Renal pelvis (tissue), 12 donors: ENCODE measurements around the gene TCP11X1. TPM values are rescaled to one million over a fixed set of nuclear protein-coding genes. Genes with fewer than 3 reads are reported as not detected.
"Not testable (repeated sequence)": the region's sequence is repeated elsewhere in the genome, so short reads cannot be mapped to it uniquely, and the experiment has no call there.

Experiments
- DNase-seq: peaks from one replicate; pipeline ENCODE4 v3.0.0-alpha.2; 2013
- long read RNA-seq, 16 experiments: transcript quantifications; one replicate each; lab custom pipeline, GENCODE V29; 2026
- polyA plus RNA-seq, 3 donors: library from polyadenylated mRNA; unstranded; fragments of 120-200 nt; gene quantifications; one replicate each; pipeline ENCODE4 v1.2.1, GENCODE V29; 2013; ENCODE audit not compliant: insufficient read length in 3 of 3

The TCP11X1 gene
- under 1 TPM in 2 of 3 donors, not detected in 1; 0.35 to 0.97 TPM for polyA plus RNA-seq
- long read RNA-seq, donor 1: 0 reads
- long read RNA-seq, donor 2: 0 reads
- long read RNA-seq, donor 3: 0 reads
- long read RNA-seq, donor 4: 0 reads
- long read RNA-seq, donor 5: 0 reads
- long read RNA-seq, donor 6: 0 reads
- long read RNA-seq, donor 7: 0 reads
- long read RNA-seq, donor 8: 0 reads
- long read RNA-seq, donor 9: 0 reads
- long read RNA-seq, donor 10: 0 reads
- long read RNA-seq, donor 11: 0 reads
- long read RNA-seq, donor 12: 0 reads
- long read RNA-seq, donor 13: 0 reads
- long read RNA-seq, donor 14: 0 reads
- long read RNA-seq, donor 15: 0 reads
- long read RNA-seq, donor 16: 0 reads

DNA sequence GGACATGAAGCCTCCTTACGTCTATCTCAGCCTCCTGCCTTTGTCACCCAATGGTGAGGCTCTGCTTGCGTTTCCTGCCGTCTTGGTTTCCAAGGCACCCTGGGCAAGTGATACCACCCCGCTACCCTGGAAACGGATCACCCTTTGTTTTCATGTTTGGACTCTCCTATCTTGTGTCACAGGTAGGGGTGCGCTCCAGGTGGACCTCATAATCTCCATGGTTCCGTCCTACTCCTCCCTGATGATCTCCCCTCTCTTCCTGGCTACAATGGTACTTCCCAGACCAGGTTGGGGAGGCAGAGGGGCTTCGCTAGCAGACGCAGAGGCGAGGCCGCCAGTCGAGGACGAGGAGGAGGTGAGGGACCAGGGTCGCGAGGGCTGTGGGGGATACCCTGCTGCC, at the start of gene TCP11X1:
Gene TCP11X1 (plus strand): TSS at position 316 of the 400 bp plus-strand sequence.
- DNase-seq: not testable (repeated sequence)

DNA sequence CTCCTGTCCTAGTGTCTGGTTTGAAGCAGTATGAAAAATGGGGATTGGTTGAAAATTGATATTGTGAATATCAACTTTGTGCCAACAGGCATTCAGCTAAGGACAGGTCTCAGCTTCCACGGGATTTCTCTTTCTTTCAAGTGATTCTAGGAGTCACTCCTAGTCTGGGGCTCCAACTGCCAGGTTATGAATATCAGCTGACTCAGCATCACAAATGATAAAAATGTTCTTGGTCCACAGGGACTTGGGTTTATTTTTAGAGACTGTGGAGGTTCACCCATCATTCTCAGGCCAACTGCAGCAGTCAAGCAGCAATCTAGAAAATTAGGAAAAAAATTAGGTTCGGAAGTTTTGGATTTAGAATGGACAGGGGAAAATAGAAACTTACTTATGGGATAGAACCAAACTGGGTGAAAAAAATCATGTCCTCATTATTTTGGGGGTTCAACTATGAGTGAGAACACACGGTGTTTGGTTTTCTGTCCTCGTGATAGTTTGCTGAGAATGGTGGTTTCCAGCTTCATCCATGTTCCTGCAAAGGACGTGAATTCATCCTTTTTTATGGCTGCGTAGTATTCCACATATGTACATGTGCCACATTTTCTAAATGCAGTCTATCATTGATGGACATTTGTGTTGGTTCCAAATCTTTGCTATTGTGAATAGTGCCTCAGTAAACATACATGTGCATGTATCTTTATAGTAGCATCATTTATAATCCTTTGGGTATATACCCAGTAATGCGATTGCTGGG, 29.0 kb upstream of the TCP11X1 start:
- no peak for DNase-seq

DNA sequence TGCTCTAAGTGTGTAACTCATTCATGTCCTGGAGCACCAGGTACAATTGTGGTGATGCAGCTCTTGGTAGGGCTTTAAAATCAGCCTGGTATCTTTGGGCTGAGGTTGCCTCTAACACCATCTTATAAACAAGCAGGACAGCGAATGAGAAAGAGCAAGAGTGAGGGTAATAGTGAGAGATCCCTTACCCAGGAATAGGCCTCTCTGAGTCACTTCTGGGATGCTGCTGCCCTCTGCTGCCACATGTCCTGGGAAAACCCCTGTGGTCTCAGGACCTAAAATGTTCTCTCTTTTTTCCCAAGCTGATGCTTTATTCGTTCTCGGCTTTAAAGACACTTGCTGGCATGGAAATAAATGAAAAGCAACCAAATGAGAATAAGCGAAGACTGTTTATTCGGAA, 7.2 kb upstream of the TCP11X1 start:
- DNase-seq: not testable (repeated sequence)

DNA sequence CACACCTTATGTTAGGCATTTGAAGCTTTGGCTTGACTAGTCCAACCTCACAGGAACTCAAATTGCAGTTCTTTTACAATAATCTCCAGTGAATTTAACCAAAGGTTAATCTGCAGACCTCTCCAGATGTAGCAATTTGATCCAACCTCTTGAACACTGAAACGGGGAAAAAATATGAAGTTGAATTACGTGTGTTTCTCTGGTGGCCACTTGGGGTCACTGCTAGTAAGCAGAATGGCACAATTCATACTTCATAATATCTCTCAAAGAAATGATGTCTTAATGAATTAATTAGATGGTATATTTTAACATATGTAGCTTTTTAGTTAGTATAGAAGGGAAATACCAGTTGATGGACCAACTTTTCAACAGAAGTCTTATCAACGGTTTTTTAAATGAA, 1.4 kb downstream of the TCP11X1 start:
- DNase-seq: not testable (repeated sequence)

DNA sequence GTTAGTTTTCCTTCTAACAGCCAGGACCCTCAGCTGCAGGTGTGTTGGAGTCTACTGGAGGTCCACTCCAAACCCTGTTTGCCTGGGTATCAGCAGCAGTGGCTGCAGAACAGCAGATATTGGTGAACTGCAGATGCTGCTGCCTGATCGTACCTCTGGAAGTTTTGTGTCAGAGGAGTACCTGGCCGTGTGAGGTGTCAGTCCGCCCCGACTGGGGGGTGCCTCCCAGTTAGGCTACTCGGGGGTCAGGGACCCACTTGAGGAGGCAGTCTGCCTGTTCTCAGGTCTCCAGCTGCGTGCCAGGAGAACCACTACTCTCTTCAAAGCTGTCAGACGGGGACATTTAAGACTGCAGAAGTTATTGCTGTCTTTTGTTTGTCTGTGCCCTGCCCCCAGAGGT, 20.6 kb downstream of the TCP11X1 start:
- DNase-seq: not testable (repeated sequence)

DNA sequence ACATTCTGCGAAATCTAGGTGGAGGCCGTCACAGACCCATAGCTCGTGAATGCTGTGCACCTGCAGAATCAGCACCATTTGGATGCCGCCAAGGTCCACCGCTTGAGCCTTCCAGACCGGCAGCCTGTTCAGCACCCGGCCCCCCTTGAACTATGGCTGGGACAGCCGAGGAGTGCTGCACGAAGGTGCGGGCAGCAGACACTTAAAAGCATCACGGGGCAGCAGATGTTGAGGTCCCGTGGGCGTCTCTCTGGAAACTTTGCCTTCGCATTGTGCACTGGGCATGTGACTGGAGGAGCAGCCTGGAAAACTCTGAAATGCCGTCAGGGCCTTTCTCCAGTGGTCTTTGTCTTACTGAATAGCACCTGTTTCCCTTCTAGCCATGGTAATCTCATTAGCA, 25.2 kb downstream of the TCP11X1 start:
- DNase-seq: not testable (repeated sequence)

DNA sequence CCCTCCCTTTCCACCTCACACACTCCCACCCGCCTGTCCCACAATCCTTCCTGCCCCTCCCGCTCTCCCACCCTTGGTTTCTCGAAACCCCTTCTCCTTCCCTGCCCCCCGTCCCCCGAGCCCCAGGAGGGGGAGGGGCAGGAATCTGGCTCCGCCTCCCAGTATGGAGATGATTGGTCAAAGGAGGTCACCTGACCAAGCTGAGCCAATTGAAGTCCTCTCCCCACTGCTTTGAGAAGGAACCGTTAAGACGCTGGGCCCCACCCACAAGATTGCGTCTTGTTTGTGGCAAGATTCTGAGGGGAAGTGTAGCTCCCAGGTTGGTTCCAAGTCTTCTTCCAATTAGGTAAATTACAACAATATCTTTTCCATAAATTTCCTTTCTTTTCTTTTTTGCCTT, 31.8 kb downstream of the TCP11X1 start, which contains the start of gene NXF2:
Gene NXF2 (plus strand): TSS at position 275 of the 400 bp plus-strand sequence. CDS start 59,912 bp downstream, outside the sequence.
- not testable (repeated sequence) for DNase-seq

DNA sequence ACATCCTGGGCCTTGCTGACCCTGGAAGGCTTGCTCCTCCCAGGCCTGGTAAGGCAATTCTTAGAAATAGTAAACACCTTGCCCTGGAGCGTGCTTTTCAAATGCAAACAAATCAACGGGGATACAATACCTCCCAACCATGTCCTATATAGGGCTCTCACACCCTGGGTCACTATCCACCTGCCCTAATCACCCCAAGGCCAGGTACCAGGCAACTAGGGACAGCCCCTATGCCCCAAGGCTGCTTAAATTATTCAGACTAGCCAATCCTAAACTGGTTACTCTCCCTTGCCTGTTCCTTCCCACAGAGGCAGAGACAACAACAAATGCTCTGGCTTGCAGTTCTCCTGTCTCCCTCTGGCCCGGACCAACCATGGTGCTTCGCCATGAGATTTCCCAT, 57.1 kb downstream of the TCP11X1 start:
- DNase-seq: not testable (repeated sequence)

Other genes with a start within 250 kb of the TCP11X1 start
- 10 to 100 TPM; 10.7 to 24.2 (median 21.2) TPM for gene TCEAL2, start 89.6 kb upstream of the TCP11X1 start, polyA plus RNA-seq
- gene TCEAL6, start 72.8 kb upstream of the TCP11X1 start, polyA plus RNA-seq: under 1 TPM in 1 of 3 donors, not detected in 2; 0.37 TPM
- 10 to 100 TPM in 2 of 3 donors, 1 to 10 TPM in 1; 9.5 to 13.1 (median 10.0) TPM for gene BEX5, start 59.3 kb upstream of the TCP11X1 start, polyA plus RNA-seq
- gene NXF2, start 31.9 kb downstream of the TCP11X1 start, polyA plus RNA-seq: under 1 TPM; 0.24 to 0.67 (median 0.45) TPM
- gene NXF2B, start 224.7 kb downstream of the TCP11X1 start, polyA plus RNA-seq: 1 to 10 TPM in 1 of 3 donors, under 1 TPM in 2; 0.80 to 1.8 (median 0.81) TPM